ENCODE results near the gene SPIN2B.

SPIN2B gene

DNA sequence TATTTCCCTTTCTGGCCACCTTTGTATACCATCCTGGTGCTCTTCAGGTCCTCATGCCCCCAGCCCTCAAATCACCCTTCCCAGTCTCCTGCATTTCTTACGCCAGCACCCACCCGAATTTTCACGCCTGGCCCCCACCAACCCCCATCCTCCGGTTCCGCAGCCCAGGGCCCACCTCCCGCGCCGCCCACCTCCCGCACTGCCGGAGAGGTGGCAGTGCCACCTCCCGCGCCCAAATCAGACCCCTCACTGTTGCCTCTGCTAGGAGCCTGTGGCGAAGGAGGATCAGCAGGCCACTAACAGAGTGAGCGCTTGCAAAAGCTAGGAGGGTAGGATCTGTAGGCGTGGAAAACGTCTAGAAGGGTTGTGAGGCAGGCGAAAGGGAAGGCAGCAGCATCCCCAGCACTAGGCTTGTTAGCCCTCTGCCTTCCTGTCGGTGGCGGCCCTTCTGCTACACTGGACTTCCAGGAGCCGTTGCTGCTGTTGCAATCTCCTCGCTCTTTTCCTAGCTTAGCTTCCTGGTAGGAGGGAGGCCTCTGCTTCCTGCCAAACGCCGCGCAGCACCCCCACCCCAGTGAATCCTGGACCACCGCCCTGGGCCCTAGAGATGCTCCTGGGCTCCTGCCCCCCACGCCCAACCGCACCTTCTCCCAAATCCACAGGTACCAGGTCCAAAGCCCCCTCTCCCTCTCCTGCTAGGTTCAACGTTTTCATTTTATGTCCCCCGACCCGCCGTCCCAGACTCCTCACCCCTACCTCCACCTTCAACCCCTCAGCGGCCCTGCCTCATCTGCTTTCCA is 51.0 kb downstream of the SPIN2B start:
- DNase-seq, result no peak
